ENCODE measurements around the gene SLC7A9. TPM values are rescaled to one million over a fixed set of nuclear protein-coding genes. Genes with fewer than 3 reads are reported as not detected.

The SLC7A9 gene
- total RNA-seq, 2 donors from 2014 or later: 0.28 TPM; not detected in 1

- H3K27me3 ChIP-seq (replicated peaks; ENCODE audit: insufficient read depth): no peaks in the 10 kb centered on the region
- no peak for TF ChIP-seq POLR2A (IDR thresholded peaks at IDR 0.05)
- TF ChIP-seq POLR2AphosphoS5 (IDR thresholded peaks at IDR 0.05): no peak
- TF ChIP-seq CTCF (IDR thresholded peaks at IDR 0.05): no peak
- H3K4me1 ChIP-seq (replicated peaks): no peaks in the 10 kb centered on the region
- no peak overlapping the region for H3K4me3 ChIP-seq
- no peak for DNase-seq (ENCODE audit: low spot score)
- no peaks in the 10 kb centered on the region for H3K9me3 ChIP-seq
- H3K27ac ChIP-seq: no peak overlapping the region
- intact Hi-C loops (cut with DNase I): no loop called here
- no peaks in the 10 kb centered on the region for H3K36me3 ChIP-seq
- WGBS: 67% methylated on average over 6 of the region's 6 CpGs
These were observed 54.9 kb downstream of the SLC7A9 start for GRCh38 chr19:32814624-32815023.

- Histone ChIP-seq H3K36me3 (no peaks in the 10 kb centered on the region), H3K4me1 (replicated peaks) (no peaks in the 10 kb centered on the region), H3K9me3 (no peaks in the 10 kb centered on the region), H3K27ac (no peak overlapping the region), H3K4me3 (no peak overlapping the region), H3K27me3 (replicated peaks; ENCODE audit: insufficient read depth) (no peaks in the 10 kb centered on the region)
- WGBS: 44% methylated on average over 15 of the region's 15 CpGs
- DNase-seq (ENCODE audit: low spot score): no peak
- intact Hi-C loops (cut with DNase I): no loop called here
- TF ChIP-seq CTCF (IDR thresholded peaks at IDR 0.05): no peak
- TF ChIP-seq POLR2A (IDR thresholded peaks at IDR 0.05): no peak
- no peak for TF ChIP-seq POLR2AphosphoS5 (IDR thresholded peaks at IDR 0.05)
These were observed 55.6 kb downstream of the SLC7A9 start for GRCh38 chr19:32813862-32814425.

- H3K9me3 ChIP-seq: no peaks in the 10 kb centered on the region
- H3K4me3 ChIP-seq: no peak overlapping the region
- 92% methylated on average over 3 of the region's 3 CpGs for WGBS
- no peak overlapping the region for H3K27ac ChIP-seq
- no peaks in the 10 kb centered on the region for H3K4me1 ChIP-seq (replicated peaks)
- intact Hi-C loops (cut with DNase I): no loop called here
- no peak for DNase-seq (ENCODE audit: low spot score)
- TF ChIP-seq CTCF (IDR thresholded peaks at IDR 0.05) (no peak), POLR2A (IDR thresholded peaks at IDR 0.05) (no peak), POLR2AphosphoS5 (IDR thresholded peaks at IDR 0.05) (no peak)
- H3K36me3 ChIP-seq: no peaks in the 10 kb centered on the region
- H3K27me3 ChIP-seq (replicated peaks; ENCODE audit: insufficient read depth): no peaks in the 10 kb centered on the region
These were observed 57.0 kb downstream of the SLC7A9 start for GRCh38 chr19:32812571-32812970.

GRCh38 chr19:32812036-32812435 is 57.5 kb downstream of the SLC7A9 start:
- TF ChIP-seq CTCF (IDR thresholded peaks at IDR 0.05) (no peak), POLR2AphosphoS5 (IDR thresholded peaks at IDR 0.05) (no peak), POLR2A (IDR thresholded peaks at IDR 0.05) (no peak)
- Histone ChIP-seq H3K36me3 (no peaks in the 10 kb centered on the region), H3K9me3 (no peaks in the 10 kb centered on the region), H3K27me3 (replicated peaks; ENCODE audit: insufficient read depth) (no peaks in the 10 kb centered on the region), H3K4me1 (replicated peaks) (no peaks in the 10 kb centered on the region), H3K4me3 (no peak overlapping the region), H3K27ac (no peak overlapping the region)
- intact Hi-C loops (cut with DNase I): no loop called here
- WGBS: 85% methylated on average over 8 of the region's 10 CpGs
- DNase-seq (ENCODE audit: low spot score): no peak

- TF ChIP-seq CTCF (IDR thresholded peaks at IDR 0.05) (no peak), POLR2A (IDR thresholded peaks at IDR 0.05) (no peak), POLR2AphosphoS5 (IDR thresholded peaks at IDR 0.05) (no peak)
- no peak overlapping the region for H3K4me3 ChIP-seq
- no peaks in the 10 kb centered on the region for H3K4me1 ChIP-seq (replicated peaks)
- H3K27ac ChIP-seq: no peak overlapping the region
- H3K9me3 ChIP-seq: no peaks in the 10 kb centered on the region
- no peaks in the 10 kb centered on the region for H3K27me3 ChIP-seq (replicated peaks; ENCODE audit: insufficient read depth)
- WGBS: 36% methylated on average over 11 of the region's 11 CpGs
- intact Hi-C loops (cut with DNase I): no loop called here
- DNase-seq (ENCODE audit: low spot score): no peak
- H3K36me3 ChIP-seq: no peaks in the 10 kb centered on the region
These were observed 58.4 kb downstream of the SLC7A9 start for GRCh38 chr19:32811151-32811550.
